B cell (primary cell): Measurements from ENCODE around the gene MCUB. TPM values are rescaled to one million over a fixed set of nuclear protein-coding genes. Genes with fewer than 3 reads are reported as not detected.

Experiments
- ATAC-seq: fragments of 200-7000 bp; cut with Tn5 transposase; one replicate; pipeline ENCODE4 v1.10.0; 2021; ENCODE audit warnings: low read depth, mild to moderate bottlenecking, moderate number of reproducible peaks, moderate library complexity
- CTCF ChIA-PET: fragments of 350-600 bp; sonication (Branson Sonifier 250); formaldehyde crosslinking; loops from one replicate; lab custom pipeline; 2021; ENCODE audit warnings: antibody characterized with exemption, inconsistent platforms; lab: Charles Lee
- POLR2A ChIA-PET: fragments of 350-600 bp; sonication (Branson Sonifier 250); formaldehyde crosslinking; loops from one replicate; lab custom pipeline; 2021; ENCODE audit warnings: antibody characterized with exemption; lab: Charles Lee
- DNase-seq: peaks from one replicate; pipeline ENCODE4 v3.0.0; 2013
- H2AFZ ChIP-seq: 2 replicates; pipeline ENCODE4 v1.6.1; 2012; ENCODE audit warnings: mild to moderate bottlenecking, low read depth, low read length; ENCODE audit not compliant: insufficient read depth, poor library complexity, severe bottlenecking
- H3K27ac ChIP-seq, 2 donors: 1 replicate in 1 of 2; 2 replicates in 1 of 2; pipeline ENCODE4 v1.5.1; 2012 to 2013; ENCODE audit warnings: low read length in 2 of 2, mild to moderate bottlenecking in 2 of 2, moderate library complexity in 1 of 2
- H3K27me3 ChIP-seq, 4 experiments: fragments of 200-600 bp in 1 of 4; sonication (generic) in 1 of 4; replicated peaks in 1 of 4; 1 replicate in 2 of 4; 2 replicates in 2 of 4; pipeline versions ENCODE4 v1.6.1 to v1.7.0; 2013 to 2016; ENCODE audit warnings: low read length in 3 of 4, mild to moderate bottlenecking in 2 of 4, mixed read lengths in 1 of 4, moderate library complexity in 1 of 4; ENCODE audit not compliant: insufficient read depth in 4 of 4, control insufficient read depth in 3 of 4; ENCODE audit errors: control extremely low read depth in 1 of 4
- H3K36me3 ChIP-seq, 2 experiments: replicated peaks in 1 of 2; 1 replicate in 1 of 2; 2 replicates in 1 of 2; pipeline versions ENCODE4 v1.6.1 to v1.7.1; 2013; ENCODE audit warnings: low read length in 1 of 2; ENCODE audit not compliant: insufficient read depth in 2 of 2, control insufficient read depth in 1 of 2; ENCODE audit errors: control extremely low read depth in 1 of 2, extremely low read depth in 1 of 2
- H3K4me1 ChIP-seq, 2 donors: fragments of 200-600 bp in 1 of 2; sonication (generic) in 1 of 2; 1 replicate in 1 of 2; 2 replicates in 1 of 2; pipeline versions ENCODE4 v1.5.1 to v1.6.1; 2013 to 2017; ENCODE audit warnings: low read length in 2 of 2; ENCODE audit not compliant: control insufficient read depth in 2 of 2, insufficient read depth in 2 of 2
- H3K4me2 ChIP-seq: replicated peaks from 2 replicates; pipeline ENCODE3; 2012; ENCODE audit warnings: mild to moderate bottlenecking, low read depth, low read length; ENCODE audit not compliant: poor library complexity, severe bottlenecking
- H3K4me3 ChIP-seq, 5 experiments: fragments of 200-600 bp in 1 of 5; sonication (generic) in 1 of 5; 1 replicate in 3 of 5; 2 replicates in 2 of 5; pipeline versions ENCODE4 v1.5.1 to v1.7.0; 2011 to 2016; ENCODE audit warnings: low read length in 4 of 5, mild to moderate bottlenecking in 4 of 5, low read depth in 2 of 5, control low read depth in 1 of 5, moderate library complexity in 1 of 5; ENCODE audit not compliant: insufficient read depth in 1 of 5; ENCODE audit errors: control extremely low read depth in 1 of 5, extremely low read depth in 1 of 5
- H3K79me2 ChIP-seq: fragments of 200-600 bp; sonication (generic); one replicate; pipeline ENCODE4 v1.6.0; 2016; ENCODE audit warnings: low read length; ENCODE audit not compliant: control insufficient read depth, insufficient read depth
- H3K9ac ChIP-seq: fragments of 200-600 bp; sonication (generic); 2 replicates; pipeline ENCODE4 v1.6.1; 2017; ENCODE audit warnings: mild to moderate bottlenecking, low read length, moderate library complexity
- H3K9me3 ChIP-seq, 3 donors: one replicate each; pipeline versions ENCODE4 v1.6.1 to v1.7.1; 2013; ENCODE audit warnings: low read length in 2 of 3; ENCODE audit not compliant: control insufficient read depth in 2 of 3, insufficient read depth in 1 of 3; ENCODE audit errors: control extremely low read depth in 1 of 3
- H4K20me1 ChIP-seq: 2 replicates; pipeline ENCODE4 v1.6.0; 2012; ENCODE audit warnings: mild to moderate bottlenecking, low read length; ENCODE audit not compliant: insufficient read depth, control insufficient read depth, poor library complexity, severe bottlenecking
- H3K27ac Mint-ChIP-seq: one replicate; pipeline ENCODE4 v1.8.0; 2021; ENCODE audit warnings: mixed read lengths
- H3K27me3 Mint-ChIP-seq: one replicate; pipeline ENCODE4 v1.8.0; 2021; ENCODE audit warnings: mixed read lengths
- H3K4me1 Mint-ChIP-seq: one replicate; pipeline ENCODE4 v1.8.0; 2021; ENCODE audit warnings: mixed read lengths
- H3K4me3 Mint-ChIP-seq: one replicate; pipeline ENCODE4 v1.8.0; 2021; ENCODE audit warnings: mixed read lengths
- H3K9me3 Mint-ChIP-seq: one replicate; pipeline ENCODE4 v1.8.0; 2022; ENCODE audit warnings: mixed read lengths; ENCODE audit not compliant: insufficient read depth
- CTCF ChIP-seq: fragments of 200-600 bp; IDR thresholded peaks from one replicate; pipeline ENCODE4 v1.8.0; 2022; ENCODE audit warnings: antibody characterized with exemption, mild to moderate bottlenecking
- EZH2 ChIP-seq: IDR thresholded peaks from 2 replicates; pipeline ENCODE4 v1.6.1; 2012; ENCODE audit warnings: borderline replicate concordance, low read depth, mild to moderate bottlenecking, moderate library complexity, low read length; ENCODE audit not compliant: insufficient read depth, poor library complexity, severe bottlenecking
- WGBS: methylation state at CpG from one replicate; pipeline ENCODE4 v1.1.5; 2013; ENCODE audit warnings: missing lambda C conversion rate; ENCODE audit not compliant: insufficient coverage; 5-methylcytosine and 5-hydroxymethylcytosine counted together
- intact Hi-C: fragments of 100-400 bp; cut with micrococcal nuclease; formaldehyde crosslinking; loops from one replicate; pipeline ENCODE4 v1.10.0; 2022
- polyA plus RNA-seq: library from polyadenylated mRNA; depleted of rRNA; stranded (reverse); fragments of >200 nt; gene quantifications from 2 replicates; pipeline ENCODE4 v1.2.3, GENCODE V29; 2012
- total RNA-seq, 2 donors: library from RNA; stranded (reverse); fragments of 120-200 nt in 1 of 2; gene quantifications; 1 replicate in 1 of 2; 2 replicates in 1 of 2; pipeline versions ENCODE4 v1.2.3 to v1.2.4, GENCODE V29; 2013 to 2022

Gene MCUB
- total and polyA plus RNA-seq, 2 donors (not counting 1 experiment from before 2014, with no cell fraction given) = 59.3 to 114 TPM

- Mint-ChIP-seq H3K27me3 (no peaks in the 10 kb centered on the region), H3K27ac (no peak overlapping the region), H3K9me3 (no peaks in the 10 kb centered on the region), H3K4me1 (peaks cover 20% of the 10 kb centered on the region), H3K4me3 (no peak overlapping the region)
- CTCF ChIA-PET = interaction anchor here (1.3 kb wide), 2 partner anchors 12 to 40 kb away, joined by 3 to 4 read pairs; partner anchors contain the start of gene CASP6
- TF ChIP-seq CTCF = no peak
- no peak for TF ChIP-seq EZH2
- no peak overlapping the region for H3K9ac ChIP-seq
- H4K20me1 ChIP-seq = no peaks in the 10 kb centered on the region
- H3K79me2 ChIP-seq = no peaks in the 10 kb centered on the region
- no peaks in the 10 kb centered on the region for H3K27me3 ChIP-seq
- no peak overlapping the region for H2AFZ ChIP-seq
- WGBS = 100% methylated on average over 1 of the region's 1 CpG
- H3K27ac ChIP-seq = peak overlapping the region in 1 of 2 donors; percentile 50
- intact Hi-C loops = no loop called here
- H3K4me3 ChIP-seq = no peak overlapping the region
- peak overlapping the region; percentile 40 for H3K4me2 ChIP-seq
- no peak for DNase-seq
- no peak for ATAC-seq
- POLR2A ChIA-PET = interaction anchor here (0.5 kb wide), 1 partner anchor 14 kb away, joined by 3 read pairs; no protein-coding TSS in a partner anchor
- peaks cover 12 to 14% of the 10 kb centered on the region in 2 donors for H3K4me1 ChIP-seq
- H3K36me3 ChIP-seq = peaks cover 6 to 33% of the 10 kb centered on the region in 2 experiments
- no peaks in the 10 kb centered on the region for H3K9me3 ChIP-seq
These were observed 131.4 kb downstream of the MCUB start for GRCh38 chr4:109691411-109691920.

GRCh38 chr4:109698656-109699055, 138.6 kb downstream of the MCUB start:
- no peaks in the 10 kb centered on the region for H3K27me3 ChIP-seq
- DNase-seq = no peak
- CTCF ChIA-PET = no interaction called here
- no peak overlapping the region for H2AFZ ChIP-seq
- peaks cover 3% of the 10 kb centered on the region for H3K79me2 ChIP-seq
- no peak for TF ChIP-seq CTCF
- no peak for TF ChIP-seq EZH2
- H3K9me3 ChIP-seq = no peaks in the 10 kb centered on the region
- H3K4me1 Mint-ChIP-seq = peaks cover 22% of the 10 kb centered on the region
- H3K4me3 ChIP-seq = no peak overlapping the region
- ATAC-seq = no peak
- 100% methylated on average over 1 of the region's 1 CpG for WGBS
- H3K4me1 ChIP-seq = peaks cover 9 to 12% of the 10 kb centered on the region in 2 donors
- POLR2A ChIA-PET = no interaction called here
- no peaks in the 10 kb centered on the region for H3K36me3 ChIP-seq
- no peak overlapping the region for H3K4me2 ChIP-seq
- H3K4me3 Mint-ChIP-seq = no peak overlapping the region
- no peak overlapping the region for H3K9ac ChIP-seq
- H4K20me1 ChIP-seq = no peaks in the 10 kb centered on the region
- no peak overlapping the region for H3K27ac ChIP-seq
- no peak overlapping the region for H3K27ac Mint-ChIP-seq
- H3K9me3 Mint-ChIP-seq = no peaks in the 10 kb centered on the region
- no peaks in the 10 kb centered on the region for H3K27me3 Mint-ChIP-seq
- intact Hi-C loops = no loop called here
